GM21367 (cell line): ENCODE measurements around the gene DCAKD.

Experiments
- ATAC-seq: cut with Tn5 transposase; IDR thresholded peaks from one replicate; pipeline ENCODE4 v1.9.1; 2021; ENCODE audit not compliant: unreplicated experiment

The DCAKD gene

DNA sequence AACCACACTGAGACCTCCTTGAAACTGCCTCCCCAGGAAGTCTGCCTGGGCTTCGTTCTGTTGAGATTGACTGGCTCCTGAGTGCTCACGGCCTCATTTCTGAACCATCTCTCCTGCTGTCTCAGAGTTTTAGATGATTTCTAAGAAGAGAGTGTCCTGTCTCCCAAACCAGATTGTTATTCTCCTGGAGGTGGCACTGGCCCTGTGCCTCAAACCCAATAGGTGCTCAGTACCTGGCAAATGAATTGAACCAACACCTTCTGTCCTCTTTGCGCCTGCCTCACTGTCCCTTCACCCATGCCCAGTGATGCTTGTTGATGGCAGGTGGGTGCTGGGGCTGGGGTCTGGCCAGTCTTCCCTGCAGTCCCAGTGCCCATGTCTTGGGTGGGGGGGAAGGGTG is 47.0 kb downstream of the DCAKD start:
- no peak for ATAC-seq

- no peak for ATAC-seq
These were observed 47.6 kb downstream of the DCAKD start for GRCh38 chr17:45003877-45004276.

DNA sequence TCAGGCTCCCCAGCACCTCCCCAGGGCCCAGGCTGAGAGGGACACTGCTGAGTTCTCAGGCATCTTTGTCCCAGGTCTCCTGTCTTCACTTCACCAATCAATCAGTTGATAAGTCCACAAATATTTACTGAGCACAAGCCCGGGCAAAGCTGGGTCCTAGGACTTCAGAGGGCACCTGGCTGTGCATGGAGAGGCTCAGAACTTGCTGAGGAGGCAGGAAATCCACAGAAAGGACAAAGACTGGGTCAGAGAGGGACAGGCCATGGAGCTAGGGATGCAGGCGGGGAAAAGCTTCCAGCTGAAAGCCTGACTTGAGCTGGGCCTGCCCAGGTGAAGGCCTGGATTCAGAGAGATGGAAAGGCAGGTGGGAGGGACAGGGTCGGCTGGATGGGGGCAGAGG is 50.1 kb downstream of the DCAKD start:
- ATAC-seq = no peak

DNA sequence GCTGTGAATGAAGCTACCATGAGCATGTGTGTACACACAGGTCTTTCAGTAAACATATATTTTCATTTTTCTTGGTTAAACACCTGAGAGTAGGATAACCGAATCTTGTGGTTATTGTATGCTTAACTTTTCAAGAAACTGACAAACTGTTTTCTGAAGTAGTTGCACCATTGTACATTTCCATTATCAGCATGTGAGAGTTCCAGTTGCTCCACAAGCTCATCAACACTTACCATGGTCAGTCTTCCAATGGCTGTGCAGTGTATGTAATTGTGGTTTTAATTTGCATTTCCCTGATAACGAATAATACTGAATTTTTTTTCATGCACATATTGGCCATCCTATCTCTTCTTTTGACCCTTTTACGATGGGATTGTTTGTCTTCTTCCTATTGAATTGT is 52.0 kb downstream of the DCAKD start:
- ATAC-seq = no peak

DNA sequence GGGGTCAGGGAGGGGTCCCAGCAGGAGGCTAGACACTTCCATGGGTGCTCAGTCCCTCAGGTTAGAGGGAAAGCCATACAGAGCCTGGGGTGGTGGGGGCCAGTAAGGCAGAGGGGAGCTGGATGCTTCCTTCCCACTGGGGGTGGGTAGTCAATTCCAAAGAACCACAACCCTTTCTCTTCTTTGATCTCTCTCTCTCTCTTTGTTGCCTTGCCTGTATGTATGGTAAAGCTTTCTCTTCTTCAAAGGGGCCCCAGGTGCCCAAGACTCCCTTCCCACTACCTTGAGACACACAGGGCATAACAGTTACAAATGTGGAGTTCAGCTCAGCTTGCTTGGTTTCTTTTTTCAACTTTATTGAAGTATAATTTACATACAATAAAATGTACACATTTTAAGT is 52.8 kb downstream of the DCAKD start:
- ATAC-seq = no peak

GRCh38 chr17:44997733-44998520 is 53.5 kb downstream of the DCAKD start:
- ATAC-seq = no peak

DNA sequence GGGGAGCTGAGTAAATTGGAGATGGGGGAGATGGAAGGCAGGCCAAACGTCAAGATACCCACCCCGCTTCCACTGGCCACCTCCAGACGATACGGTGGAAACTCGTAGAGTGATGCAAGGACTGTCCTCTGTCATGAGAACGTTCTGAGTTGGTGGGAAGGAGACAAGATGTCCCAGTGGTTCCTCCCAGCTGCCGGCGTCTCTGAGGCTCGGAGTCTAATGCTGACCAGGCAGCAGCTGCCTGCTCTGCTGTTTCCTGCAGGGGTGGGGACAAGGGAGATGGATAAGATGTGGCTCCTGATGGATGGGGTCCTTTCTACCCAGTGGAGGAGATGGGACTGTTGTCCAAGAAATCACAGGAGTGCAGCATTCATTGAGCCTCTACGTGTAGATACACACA is 55.1 kb downstream of the DCAKD start:
- ATAC-seq = no peak

DNA sequence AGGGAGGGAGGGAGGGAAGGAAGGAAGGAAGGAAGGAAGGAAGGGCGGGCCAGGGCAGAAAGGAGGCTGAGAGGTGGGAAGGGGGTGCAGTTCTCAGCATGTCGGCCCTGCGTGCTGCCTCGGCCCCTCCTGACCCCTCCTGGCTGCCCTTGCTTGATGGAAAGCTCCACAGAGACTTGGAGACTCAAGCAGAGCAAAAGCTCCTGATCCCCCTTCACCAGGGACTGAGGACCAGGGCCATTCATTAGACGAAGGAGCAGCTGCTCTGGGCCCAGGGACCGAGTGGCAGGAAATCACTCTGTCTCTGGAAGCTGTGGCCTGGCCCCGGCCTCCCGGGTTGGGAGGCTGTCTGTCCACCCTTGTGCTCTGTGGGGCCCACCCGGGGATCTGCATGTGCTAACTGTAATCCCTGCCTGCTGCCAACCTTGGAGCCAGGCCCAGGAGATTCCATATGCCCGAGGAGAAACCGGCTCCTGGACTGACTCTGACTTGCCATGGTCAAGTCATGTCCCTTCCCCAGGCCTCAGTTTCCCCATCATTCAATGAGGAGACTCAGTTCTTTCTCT is 55.9 kb downstream of the DCAKD start:
- ATAC-seq = no peak

DNA sequence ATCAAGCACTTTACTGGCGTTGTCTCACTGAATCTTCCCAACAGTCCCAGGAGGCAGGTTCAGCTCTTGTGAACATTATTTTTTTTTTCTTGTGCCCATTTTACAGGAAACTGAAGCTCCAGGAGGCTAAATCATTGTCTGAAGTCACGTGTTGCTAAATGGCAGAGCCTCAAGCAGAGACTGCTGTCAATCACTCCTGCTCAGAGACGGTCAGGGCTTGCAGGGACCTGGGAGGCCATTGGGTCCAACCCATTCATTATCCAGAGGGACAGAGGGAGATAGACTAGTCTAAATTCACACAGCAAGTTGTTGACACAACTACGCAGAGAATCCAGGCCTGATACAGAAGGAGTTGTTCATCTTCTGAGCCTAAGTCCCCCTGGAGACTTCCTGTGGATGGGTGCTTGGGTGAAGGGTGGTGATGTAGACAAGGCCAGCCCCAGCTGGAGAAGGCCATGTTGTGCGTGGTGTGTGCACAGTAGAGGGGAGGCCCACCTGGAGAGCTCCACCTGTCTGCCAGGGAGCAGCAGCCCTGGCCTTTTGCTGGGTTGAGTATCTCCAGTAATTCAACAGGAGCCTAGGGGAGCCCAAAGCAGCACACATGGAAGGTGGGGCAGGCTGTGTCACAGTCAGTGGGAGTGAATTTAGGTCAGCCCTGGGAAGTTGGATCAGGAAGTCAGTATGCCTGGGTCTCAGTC is 59.0 kb downstream of the DCAKD start:
- no peak for ATAC-seq

GRCh38 chr17:44990994-44991393 is 60.4 kb downstream of the DCAKD start:
- ATAC-seq = no peak

DNA sequence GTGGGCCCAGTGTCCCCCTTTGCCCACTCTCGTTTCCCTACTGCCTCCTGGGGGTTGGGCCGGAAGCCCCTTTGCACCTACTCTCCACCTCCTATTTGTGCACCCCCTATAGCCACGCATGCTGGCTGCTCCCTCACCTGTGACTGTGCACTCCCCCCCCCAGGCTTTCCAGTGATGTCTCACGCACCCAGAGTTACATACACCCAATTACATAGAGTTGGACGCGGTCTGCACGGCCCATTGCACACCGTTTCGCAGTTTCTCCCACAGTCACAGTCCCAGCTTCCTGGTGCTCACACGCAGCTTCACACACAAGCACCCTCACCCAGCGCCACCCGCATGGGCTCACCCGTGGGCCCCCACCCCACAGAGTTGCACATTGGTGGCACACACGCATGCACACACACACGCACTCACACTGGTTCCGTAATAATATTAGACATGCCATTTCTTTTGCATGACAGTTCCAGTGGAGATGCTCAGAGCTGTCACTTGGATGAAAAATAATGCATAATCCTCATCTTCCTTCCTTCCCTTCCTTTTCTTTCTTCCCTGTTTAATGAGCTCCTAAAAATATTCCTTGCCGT is 61.8 kb downstream of the DCAKD start:
- ATAC-seq = no peak

DNA sequence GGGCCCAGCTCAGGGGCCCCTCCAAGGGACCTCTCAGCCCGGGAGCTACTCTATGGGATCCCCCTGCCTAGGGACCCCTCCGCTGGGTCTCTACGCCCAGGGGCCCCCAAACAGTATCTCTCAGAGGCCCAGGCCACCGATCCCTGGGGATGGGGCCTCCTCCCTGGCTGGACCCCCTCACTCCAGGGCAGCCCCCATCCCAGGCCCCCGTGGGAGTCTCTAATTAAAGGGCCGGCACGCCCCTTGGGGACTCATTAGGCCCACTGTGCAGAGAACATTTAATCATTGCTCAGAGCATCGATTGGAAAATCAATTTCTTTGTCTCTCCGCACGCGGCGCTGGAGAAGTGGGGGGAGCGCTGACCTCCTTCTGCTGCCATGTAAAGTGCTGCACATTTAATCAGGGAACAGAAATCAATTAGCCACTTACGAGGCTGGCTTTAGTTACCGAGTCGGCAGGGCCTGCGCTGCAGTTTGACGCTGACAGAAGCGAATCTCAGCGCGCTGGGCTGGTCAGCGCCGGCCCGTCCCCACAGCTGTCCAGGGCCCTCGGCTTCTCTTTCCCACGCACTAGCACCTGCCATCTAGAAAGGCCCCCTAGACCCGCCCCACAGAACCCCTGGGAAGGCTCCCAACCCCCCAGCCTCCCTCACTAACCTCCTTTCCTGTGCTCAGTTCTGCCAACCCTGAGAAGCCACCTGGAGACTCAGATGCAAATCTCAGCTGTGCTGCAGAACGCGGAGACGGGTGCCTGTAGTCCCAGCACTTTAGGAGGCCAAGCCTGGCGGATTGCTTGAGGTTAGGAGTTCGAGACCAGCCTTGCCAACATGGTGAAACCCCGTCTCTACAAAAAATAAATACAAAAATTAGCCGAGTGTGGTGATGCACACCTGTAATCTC is 63.1 kb downstream of the DCAKD start:
- ATAC-seq = no peak

GRCh38 chr17:44983563-44983962 is 67.9 kb downstream of the DCAKD start:
- ATAC-seq = no peak

DNA sequence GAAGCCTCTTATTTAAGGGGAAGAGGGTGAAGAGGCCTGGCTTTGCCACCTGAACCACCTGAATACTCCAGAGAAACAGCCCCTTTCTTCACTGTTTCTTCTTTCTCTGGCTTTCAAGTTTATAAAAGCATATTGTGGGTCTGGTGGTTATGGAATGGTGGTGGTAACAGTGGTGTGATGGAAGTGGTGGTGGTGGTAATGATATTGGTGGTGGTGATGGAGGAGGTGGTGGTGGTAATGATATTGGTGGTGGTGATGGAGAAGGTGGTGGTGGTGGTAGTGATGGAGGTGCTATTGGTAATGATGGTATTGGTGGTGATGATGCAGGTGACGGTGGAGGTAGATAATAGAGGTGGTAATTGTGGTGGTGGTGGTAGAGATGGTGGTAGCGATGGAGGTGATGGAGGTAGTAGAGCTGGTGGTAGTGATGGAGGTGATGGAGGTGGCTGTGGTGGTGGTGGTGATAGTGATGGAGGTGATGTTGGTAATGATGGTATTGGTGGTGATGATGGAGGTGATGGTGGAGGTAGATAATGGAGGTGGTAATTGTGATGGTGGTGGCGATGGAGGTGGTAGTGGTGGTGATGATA is 69.2 kb downstream of the DCAKD start:
- no peak for ATAC-seq

DNA sequence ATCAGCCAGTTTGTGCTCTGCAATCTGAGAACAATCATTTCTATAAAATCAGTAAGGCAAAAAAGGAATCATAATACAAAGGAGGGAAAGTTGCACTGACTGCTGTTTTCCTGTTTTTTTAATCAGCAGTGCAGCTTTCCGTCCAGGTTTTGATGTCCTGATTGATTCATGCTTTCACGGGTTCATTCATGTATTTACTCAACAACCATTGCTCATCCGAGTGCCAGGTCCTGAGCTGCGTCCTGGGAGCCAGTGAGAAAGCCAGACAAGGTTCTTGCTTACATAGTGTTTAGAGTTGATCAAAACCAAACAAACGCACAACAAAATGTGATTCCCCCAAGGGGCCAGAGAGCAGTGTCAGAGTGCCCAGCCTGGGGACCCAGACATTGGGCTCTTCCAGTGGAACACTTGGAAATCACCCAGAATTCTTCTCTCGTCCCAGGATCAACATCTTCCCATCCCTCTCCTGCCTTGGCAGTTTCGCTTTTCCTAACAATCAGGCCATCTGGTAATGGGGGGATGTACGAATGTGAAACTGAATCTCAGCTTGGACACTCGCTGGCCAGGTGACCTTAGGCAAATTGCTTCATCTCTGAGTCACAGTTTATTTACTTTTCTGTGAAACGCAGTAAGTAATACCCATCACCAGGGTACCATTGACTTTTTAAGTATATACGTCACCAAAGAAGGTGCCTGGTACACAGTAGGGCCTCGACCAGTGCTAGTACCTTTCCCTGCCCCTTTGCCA is 70.0 kb downstream of the DCAKD start:
- ATAC-seq = no peak

GRCh38 chr17:44979426-44979995 is 71.9 kb downstream of the DCAKD start:
- no peak for ATAC-seq

DNA sequence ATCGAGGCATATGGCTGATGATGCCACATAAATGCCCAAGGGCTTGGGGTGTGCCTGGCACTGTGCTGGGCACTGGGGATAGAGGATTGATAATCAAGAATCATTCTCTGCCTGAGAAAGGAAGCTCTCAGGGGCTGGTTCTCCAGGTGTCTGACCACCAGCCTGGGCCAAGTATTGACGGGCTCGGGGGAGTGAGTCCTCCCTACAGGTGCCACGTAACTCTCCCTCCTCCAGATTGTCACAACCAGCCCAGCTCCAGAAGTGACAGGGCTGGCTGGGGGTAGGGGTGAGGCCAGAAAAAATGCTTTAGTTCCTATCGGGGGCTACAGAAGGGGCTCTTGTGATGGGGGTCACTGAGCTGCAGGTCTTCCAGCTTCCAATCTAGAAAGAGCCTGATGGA is 72.6 kb downstream of the DCAKD start:
- no peak for ATAC-seq

- no peak for ATAC-seq
These were observed 73.5 kb downstream of the DCAKD start for GRCh38 chr17:44977814-44978550.

DNA sequence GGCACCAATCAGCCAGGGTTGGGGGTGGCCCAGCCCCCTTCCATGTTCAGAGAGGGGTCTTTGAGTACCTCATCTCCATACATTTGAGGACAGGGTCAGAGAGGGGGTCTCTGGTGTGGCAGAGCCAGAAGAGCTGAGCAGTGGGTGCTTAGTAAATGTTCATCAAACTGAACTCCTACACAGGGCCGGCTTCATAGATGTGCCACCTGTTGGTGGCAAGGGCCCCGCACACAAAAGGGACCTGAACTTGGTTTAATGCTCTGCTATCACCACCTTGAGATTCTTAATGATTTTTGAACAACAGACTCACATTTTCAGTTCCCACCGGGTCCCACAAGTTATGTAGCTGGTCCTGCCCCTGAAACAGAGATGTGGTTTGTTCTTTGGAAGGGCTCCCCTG is 74.4 kb downstream of the DCAKD start:
- no peak for ATAC-seq
